HG02870 (cell line): ENCODE data around the gene BANF2.

ENCODE experiments used
- ATAC-seq: cut with Tn5 transposase; IDR thresholded peaks from one replicate; pipeline ENCODE4 v1.9.1; 2021; ENCODE audit warnings: mild to moderate bottlenecking, moderate library complexity; ENCODE audit not compliant: unreplicated experiment

Gene BANF2

DNA sequence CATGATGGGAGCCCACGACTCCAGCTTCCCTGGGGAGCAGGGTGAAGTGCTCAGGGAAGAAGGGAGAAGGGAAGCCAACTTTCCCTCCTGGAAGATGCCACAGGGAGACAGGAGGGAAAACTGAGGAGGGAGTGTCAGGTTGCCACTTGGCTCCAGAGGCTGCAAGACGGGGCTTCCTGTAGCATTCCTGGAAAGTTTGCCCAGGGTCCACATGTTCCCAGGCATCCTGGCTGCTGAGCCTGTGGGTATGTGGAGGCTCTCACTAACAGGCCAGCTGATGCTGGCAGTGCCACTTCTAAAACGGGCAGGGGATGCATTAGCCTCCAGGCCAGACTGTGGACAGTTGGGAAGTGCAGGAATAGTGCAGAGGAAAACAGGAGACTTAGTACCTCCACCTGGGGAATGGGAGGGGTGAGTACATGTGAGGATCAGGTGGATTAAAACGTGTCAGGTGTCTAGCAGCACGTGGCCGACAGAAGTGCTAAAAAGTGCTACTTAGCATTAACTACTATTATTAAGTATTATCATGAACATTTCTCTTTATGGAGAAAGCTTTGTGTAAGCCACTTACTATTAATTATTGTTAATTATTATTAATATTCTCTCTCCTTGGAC lies 33.2 kb downstream of the BANF2 start:
- ATAC-seq, result no peak

- ATAC-seq, result no peak
Observed at GRCh38 chr20:17733767-17734304, 34.1 kb downstream of the BANF2 start.

DNA sequence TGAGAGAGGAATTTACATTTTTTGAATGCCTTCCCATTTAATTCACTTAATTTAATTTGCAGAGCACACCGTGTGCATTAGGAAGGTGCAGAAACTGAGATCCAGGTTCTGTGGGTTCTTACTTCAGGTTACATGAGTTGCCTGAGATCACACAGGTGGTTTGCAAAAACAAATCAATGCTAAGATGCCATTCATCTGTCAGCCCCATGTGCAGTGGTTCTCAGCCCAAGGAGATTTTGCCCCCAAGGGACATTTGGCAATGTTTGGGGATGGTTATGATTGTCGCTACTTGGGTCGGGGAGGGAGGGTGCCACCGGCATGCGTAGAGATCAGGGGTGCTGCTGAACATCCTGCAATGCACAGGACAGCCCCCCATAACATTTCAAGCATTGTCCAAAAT lies 34.6 kb downstream of the BANF2 start:
- no peak for ATAC-seq

GRCh38 chr20:17735206-17735804 lies 35.5 kb downstream of the BANF2 start:
- no peak for ATAC-seq

DNA sequence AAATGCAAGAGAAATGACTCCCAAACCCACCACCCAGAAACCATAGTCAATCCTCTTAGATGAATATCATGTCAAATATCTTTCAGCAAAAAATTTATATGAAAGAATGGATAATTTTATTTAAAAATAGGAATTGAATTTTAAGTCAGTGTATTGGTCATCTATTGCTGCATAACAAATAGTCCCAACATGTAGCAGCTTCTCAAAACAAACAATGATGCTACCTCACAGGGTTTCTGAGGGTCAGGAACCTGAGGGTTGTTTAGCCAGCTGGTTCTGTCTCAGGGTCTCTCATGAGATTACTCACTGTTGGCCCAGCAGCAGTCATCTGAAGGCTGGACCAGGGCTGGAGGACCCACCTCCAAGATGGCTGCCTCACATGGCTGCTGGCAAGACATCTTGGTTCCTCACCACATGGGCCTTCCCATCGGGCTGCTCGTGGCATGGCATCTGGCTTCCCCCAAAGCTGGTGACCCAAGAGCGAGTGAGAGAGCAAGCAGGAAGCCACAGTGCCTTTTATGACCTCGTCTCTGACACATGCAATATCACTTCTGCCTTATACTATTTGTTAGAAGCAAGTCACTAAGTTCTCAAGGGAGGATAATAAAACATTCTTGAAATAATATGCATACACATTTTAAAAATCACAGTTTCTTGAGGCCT lies 36.3 kb downstream of the BANF2 start:
- ATAC-seq, result no peak

DNA sequence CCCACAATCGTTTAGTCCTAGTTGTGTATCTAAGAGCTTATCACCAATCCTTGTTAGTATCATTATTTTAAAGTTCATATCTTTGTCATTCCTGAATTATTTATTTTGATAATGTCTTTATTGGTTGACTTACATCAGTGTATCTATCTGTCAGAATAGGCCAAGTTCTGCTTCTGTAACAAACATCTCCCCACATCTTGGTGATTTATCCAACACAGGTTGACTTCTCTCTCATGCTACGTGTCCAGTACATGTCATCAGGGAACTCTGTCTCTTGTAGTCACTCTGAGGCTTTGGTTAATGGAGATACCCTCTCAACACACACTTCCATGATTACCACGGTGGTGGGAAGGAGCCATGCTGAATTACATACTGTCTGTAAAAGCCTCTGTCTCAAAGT lies 38.4 kb downstream of the BANF2 start:
- ATAC-seq, result no peak

DNA sequence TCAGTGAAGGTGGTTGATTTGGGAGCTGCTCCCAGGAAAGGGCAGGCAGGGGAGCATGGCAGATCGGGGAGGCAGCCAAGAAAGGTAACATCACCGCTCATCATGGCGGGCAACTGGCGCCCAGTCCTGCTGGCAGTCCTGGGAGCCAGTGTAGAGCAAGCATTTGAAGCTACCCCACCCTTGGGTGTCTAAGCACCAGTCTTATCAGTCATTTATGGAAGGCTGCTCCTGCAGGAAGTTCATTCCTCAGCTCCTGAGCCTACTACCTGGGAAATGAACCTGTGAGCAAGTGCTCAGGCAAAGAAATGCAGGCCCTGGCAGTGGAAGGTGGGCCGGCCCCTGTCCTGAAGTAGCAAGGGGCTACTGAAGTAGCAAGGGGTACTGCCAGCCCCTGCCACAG lies 41.5 kb downstream of the BANF2 start:
- ATAC-seq, result no peak

GRCh38 chr20:17742731-17743130 lies 43.0 kb downstream of the BANF2 start:
- no peak for ATAC-seq

- ATAC-seq, result no peak
Observed at GRCh38 chr20:17743677-17744076, 43.9 kb downstream of the BANF2 start.

- no peak for ATAC-seq
Observed at GRCh38 chr20:17747431-17747846, 47.7 kb downstream of the BANF2 start.

DNA sequence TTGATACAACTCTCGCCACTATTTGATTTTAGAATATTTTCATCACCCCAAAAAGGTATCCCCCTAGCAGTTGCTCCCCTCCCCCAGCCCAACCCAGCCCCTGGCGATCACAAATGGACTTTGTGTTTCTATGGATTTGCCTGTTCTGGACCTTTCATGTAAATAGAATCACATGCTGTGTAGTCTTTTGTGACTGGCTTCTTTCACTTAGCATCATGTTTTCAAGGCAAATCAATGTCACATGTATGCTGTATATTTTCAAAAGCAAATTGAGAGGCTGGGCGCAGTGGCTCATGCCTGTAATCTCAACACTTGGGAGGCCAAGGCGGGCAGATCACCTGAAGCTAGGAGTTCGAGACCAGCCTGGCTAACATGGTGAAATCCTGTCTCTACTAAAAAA lies 48.5 kb downstream of the BANF2 start:
- ATAC-seq, result no peak

GRCh38 chr20:17749626-17749977 lies 49.8 kb downstream of the BANF2 start:
- ATAC-seq, result no peak

DNA sequence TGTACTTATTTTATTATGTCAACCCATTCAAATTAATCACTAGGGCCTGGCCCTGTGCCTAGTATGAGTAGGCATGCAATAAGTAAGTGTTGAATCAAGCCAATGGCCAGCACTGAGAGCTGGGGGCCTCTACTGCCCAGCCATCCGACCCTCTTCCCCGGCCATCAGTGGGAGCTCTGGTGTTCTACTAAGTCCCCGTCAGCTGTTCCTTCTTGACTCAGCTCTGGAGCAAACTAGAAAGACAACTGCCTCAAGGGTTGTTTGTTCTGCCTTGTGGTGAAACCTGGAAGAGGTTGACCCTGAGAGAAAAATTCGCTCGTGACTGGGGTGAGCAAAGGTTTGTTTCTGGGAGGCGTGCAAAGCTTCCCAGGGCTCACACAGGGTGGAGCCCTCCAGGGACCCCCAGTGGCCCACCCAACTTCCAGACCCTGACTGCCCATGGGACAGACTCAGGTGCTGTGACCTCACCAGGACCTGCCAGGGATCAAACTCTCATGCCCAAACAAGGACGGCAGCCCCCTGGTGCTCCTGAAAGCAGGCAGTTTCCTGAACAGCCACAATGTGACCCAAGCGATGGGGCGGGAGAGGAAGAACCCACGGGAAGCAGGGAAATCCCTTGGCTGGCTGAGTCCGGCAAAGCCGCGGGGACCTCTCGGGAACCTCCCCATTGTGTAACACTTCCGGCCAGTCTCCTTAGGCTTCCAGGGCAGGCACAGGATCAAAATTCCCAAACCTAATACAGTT lies 50.4 kb downstream of the BANF2 start:
- ATAC-seq, result no peak

GRCh38 chr20:17750722-17751045 lies 50.9 kb downstream of the BANF2 start:
- ATAC-seq, result no peak

DNA sequence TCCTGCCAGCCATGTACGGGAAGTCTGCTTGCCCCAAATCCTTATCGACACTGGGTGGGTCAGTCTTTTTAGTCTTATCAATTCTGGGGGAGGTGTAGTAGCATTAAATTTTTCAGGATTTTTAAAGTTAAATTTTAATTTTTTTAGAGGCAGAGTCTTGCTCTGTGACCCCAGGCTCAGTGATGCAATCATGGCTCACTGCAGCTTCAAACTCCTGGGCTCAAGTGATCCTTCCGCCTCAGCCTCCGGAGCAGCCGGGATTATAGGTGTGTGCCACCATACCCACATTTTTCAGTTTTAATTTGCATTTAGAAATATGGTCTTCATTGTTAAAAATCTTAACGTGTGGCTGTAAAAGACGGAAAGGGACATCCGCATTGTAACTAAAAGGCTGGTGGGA lies 51.9 kb downstream of the BANF2 start:
- no peak for ATAC-seq

DNA sequence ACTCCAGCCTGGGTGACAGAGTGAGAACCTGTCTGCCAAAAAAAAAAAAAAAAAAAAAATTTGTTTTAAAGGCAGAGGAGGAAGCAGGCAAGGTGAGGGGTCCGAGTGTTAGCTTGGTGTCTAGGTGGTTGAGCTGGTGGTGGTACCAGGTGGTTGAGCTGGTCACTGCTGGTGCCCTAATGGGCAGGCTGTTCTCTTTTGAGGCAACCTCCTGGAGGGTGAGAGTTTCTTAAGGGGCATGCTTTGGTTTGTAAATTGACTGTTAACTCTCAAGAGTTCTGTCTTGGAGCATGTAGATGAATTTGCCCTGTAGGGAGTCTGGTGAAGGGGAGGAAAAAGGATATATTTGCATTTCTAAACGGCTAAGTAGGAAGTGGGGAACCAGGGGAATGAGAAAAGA lies 52.7 kb downstream of the BANF2 start:
- no peak for ATAC-seq

- ATAC-seq, result no peak
Observed at GRCh38 chr20:17753516-17753915, 53.8 kb downstream of the BANF2 start.

- no peak for ATAC-seq
Observed at GRCh38 chr20:17756529-17756928, 56.8 kb downstream of the BANF2 start.

- no peak for ATAC-seq
Observed at GRCh38 chr20:17757496-17757895, 57.7 kb downstream of the BANF2 start.

- no peak for ATAC-seq
Observed at GRCh38 chr20:17758010-17758409, 58.2 kb downstream of the BANF2 start.

DNA sequence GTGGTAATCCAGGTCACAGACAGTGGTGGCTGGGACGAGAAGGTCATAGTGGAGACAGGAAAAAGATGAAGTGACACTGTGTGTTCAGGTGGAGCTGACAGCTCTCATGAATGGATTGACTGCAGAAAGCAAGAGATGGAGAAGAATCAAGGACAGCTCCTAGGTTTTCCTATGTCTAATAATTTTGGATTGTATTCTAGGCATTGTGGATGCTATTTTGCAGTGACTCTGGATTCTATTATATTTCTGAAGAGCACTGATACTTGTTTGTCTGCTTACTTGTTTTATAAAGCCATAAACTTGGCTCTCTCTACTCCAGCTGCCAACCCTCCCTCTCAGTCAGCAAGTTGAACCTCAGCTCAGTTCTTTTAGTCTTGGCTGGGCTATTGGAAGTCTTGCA lies 58.7 kb downstream of the BANF2 start:
- no peak for ATAC-seq

DNA sequence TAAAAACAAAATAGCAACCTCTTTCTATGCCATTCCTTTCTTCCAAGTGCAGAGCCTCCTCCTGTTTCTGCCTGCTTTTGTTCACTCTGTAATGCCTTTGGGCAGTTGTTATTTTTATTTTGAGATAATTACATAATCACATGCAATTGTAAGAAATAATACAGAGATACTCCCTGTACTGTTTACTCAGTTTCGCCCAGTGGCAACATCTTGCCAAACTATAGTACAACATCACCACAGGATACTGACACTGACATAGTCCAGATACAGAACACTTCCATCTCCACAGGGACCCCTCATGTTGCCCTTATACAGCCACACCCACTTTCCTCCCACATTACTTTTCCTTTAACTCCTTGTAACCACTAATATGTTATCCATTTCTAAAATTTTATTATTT lies 59.7 kb downstream of the BANF2 start:
- ATAC-seq, result no peak
